ENCODE data around the gene USP40. TPM values are rescaled to one million over a fixed set of nuclear protein-coding genes. Genes with fewer than 3 reads are reported as not detected.

The USP40 gene
- total RNA-seq, 3 donors from 2014 or later (not counting 1 experiment from before 2014, with no cell fraction given) = 17.4 to 20.6 (median 19.4) TPM

DNA sequence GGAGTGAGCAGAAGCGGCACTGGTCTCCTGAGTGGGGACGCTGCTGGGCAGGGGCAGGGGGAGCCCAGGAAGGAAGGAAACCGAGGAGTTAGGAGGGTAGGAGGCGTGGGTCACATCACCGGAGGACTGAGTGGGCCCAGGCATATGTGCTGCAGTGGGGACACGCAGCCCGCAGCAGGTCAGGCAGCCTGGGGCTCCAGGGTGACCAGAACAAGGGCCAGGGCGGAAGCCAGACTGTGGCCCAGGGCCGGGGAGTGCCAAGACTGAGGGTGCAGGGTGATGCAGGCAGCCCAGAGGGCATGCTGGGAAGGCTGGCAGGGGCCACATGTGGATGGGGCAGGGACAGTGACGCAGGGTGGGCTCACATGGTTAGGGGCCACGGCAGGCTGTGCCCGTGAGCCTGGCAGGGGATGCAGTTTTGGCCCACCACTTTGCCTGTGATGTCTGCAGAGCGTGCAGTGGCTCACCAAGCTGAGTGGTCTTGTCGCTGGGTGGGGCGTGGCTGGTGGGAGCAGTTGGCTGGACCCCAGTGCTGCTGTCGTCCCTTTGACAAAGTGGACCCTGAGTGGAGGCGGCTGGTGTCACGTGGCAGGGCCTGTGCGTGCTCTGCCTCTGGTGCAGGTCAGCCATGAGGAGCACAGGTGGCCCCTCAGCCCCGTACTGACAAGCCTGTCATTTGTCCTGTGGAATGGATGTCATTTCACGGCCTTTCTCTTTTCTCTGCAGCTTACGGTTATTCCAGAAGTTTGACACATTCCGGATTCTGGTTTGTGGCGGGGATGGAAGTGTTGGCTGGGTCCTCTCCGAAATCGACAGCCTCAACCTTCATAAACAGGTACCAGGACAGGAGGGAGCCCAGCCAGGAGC is 125.2 kb downstream of the USP40 start:
- 93% methylated on average over 25 of the region's 26 CpGs for WGBS (ENCODE audit: insufficient coverage)
- TF ChIP-seq CTCF (IDR thresholded peaks at IDR 0.05) = no peak
- Mint-ChIP-seq H3K27ac (peak overlapping the region; percentile 80 to 85), H3K4me1 (peaks cover 39 to 47% of the 10 kb centered on the region in 2 donors), H3K4me3 (no peak overlapping the region), H3K9me3 (no peaks in the 10 kb centered on the region), H3K36me3 (peaks cover 15% of the 10 kb centered on the region), H3K27me3 (ENCODE audit: low read depth in 2 of 2) (no peaks in the 10 kb centered on the region)
- Histone ChIP-seq H3K4me1 (ENCODE audit: control insufficient read depth, insufficient read depth, low read length) (peaks cover 10% of the 10 kb centered on the region), H3K9me3 (ENCODE audit: control insufficient read depth, insufficient read depth, low read length) (no peaks in the 10 kb centered on the region), H3K27ac (ENCODE audit: low read length) (no peak overlapping the region), H3K27me3 (ENCODE audit: control insufficient read depth, insufficient read depth, low read length) (no peaks in the 10 kb centered on the region), H3K4me3 (ENCODE audit: low read length) (no peak overlapping the region), H3K36me3 (ENCODE audit: control insufficient read depth, insufficient read depth, low read length) (peaks cover 79% of the 10 kb centered on the region)
- no peak for DNase-seq
- intact Hi-C loops (cut with micrococcal nuclease) = loop anchor here (2.0 to 5.0 kb wide), 2 partner anchors 83 to 169 kb away; no protein-coding TSS in a partner anchor
- ATAC-seq = no peak

DNA sequence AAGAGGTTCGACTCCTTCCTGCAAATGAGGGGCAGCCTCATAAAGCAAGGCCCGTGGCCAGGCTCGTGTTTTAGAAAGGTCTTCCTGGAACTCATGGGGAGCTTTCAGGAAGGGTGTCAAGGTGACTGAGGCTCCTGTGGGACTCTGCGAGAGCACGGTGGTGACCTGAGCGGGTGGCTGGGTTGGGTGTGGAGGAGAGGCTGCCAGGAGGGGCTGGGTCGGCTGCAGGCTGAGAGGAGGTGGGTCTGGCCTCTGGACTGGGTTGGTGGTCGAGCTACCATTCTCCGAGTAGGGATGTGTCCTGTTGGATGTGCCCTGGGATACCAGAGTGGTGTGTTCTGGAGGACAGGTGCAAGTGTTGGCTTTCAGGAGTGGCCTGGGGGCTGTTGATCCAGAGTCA is 125.9 kb downstream of the USP40 start:
- no peak for ATAC-seq
- Histone ChIP-seq H3K4me1 (ENCODE audit: control insufficient read depth, insufficient read depth, low read length) (peaks cover 16% of the 10 kb centered on the region), H3K36me3 (ENCODE audit: control insufficient read depth, insufficient read depth, low read length) (peaks cover 79% of the 10 kb centered on the region), H3K27ac (ENCODE audit: low read length) (no peak overlapping the region), H3K4me3 (ENCODE audit: low read length) (no peak overlapping the region), H3K9me3 (ENCODE audit: control insufficient read depth, insufficient read depth, low read length) (no peaks in the 10 kb centered on the region), H3K27me3 (ENCODE audit: control insufficient read depth, insufficient read depth, low read length) (no peaks in the 10 kb centered on the region)
- H3K36me3 Mint-ChIP-seq = peaks cover 15% of the 10 kb centered on the region
- TF ChIP-seq CTCF (IDR thresholded peaks at IDR 0.05) = no peak
- intact Hi-C loops (cut with micrococcal nuclease) = loop anchor here (5.0 kb wide), 1 partner anchor 168 kb away; no protein-coding TSS in a partner anchor
- H3K4me3 Mint-ChIP-seq = no peak overlapping the region
- no peaks in the 10 kb centered on the region for H3K9me3 Mint-ChIP-seq
- DNase-seq = no peak
- H3K27me3 Mint-ChIP-seq (ENCODE audit: low read depth in 2 of 2) = no peaks in the 10 kb centered on the region
- H3K4me1 Mint-ChIP-seq = peaks cover 39 to 47% of the 10 kb centered on the region in 2 donors
- 95% methylated on average over 9 of the region's 9 CpGs for WGBS (ENCODE audit: insufficient coverage)
- peak overlapping the region; percentile 73 to 85 for H3K27ac Mint-ChIP-seq

DNA sequence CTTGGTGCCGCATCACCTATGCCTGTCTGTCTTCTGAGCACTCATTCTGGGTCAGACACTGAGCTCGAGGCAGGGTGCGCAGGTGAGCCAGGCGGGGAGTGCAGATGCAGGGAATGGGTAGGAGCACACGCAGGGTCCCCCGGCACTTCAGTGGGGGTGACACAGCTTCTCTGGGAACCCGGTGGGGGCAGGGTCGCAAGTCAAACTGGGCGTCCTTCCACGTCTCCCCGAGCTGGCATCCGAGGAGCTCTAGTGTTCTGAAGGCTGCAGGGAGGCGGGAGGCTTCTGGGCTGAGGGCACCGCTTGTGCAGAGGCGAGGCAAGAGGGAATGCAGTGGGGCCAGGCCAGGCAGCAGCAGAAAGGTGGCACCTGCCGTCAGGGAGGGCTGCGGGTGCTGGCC is 126.3 kb downstream of the USP40 start:
- H3K27me3 Mint-ChIP-seq (ENCODE audit: low read depth in 2 of 2) = no peaks in the 10 kb centered on the region
- no peaks in the 10 kb centered on the region for H3K9me3 Mint-ChIP-seq
- Histone ChIP-seq H3K9me3 (ENCODE audit: control insufficient read depth, insufficient read depth, low read length) (no peaks in the 10 kb centered on the region), H3K27ac (ENCODE audit: low read length) (no peak overlapping the region), H3K4me3 (ENCODE audit: low read length) (no peak overlapping the region), H3K27me3 (ENCODE audit: control insufficient read depth, insufficient read depth, low read length) (no peaks in the 10 kb centered on the region), H3K36me3 (ENCODE audit: control insufficient read depth, insufficient read depth, low read length) (peaks cover 78% of the 10 kb centered on the region), H3K4me1 (ENCODE audit: control insufficient read depth, insufficient read depth, low read length) (peaks cover 20% of the 10 kb centered on the region)
- no peak for ATAC-seq
- H3K4me1 Mint-ChIP-seq = peaks cover 43 to 47% of the 10 kb centered on the region in 2 donors
- WGBS (ENCODE audit: insufficient coverage) = 98% methylated on average over 17 of the region's 17 CpGs
- intact Hi-C loops (cut with micrococcal nuclease) = loop anchor here (5.0 kb wide), 1 partner anchor 168 kb away; no protein-coding TSS in a partner anchor
- TF ChIP-seq CTCF (IDR thresholded peaks at IDR 0.05) = no peak
- peak overlapping the region; percentile 73 to 85 for H3K27ac Mint-ChIP-seq
- H3K4me3 Mint-ChIP-seq = no peak overlapping the region
- peaks cover 15% of the 10 kb centered on the region for H3K36me3 Mint-ChIP-seq
- DNase-seq = no peak

All from natural killer cell (primary cell).